ENCODE data around the gene CXCL1.

Gene CXCL1

DNA sequence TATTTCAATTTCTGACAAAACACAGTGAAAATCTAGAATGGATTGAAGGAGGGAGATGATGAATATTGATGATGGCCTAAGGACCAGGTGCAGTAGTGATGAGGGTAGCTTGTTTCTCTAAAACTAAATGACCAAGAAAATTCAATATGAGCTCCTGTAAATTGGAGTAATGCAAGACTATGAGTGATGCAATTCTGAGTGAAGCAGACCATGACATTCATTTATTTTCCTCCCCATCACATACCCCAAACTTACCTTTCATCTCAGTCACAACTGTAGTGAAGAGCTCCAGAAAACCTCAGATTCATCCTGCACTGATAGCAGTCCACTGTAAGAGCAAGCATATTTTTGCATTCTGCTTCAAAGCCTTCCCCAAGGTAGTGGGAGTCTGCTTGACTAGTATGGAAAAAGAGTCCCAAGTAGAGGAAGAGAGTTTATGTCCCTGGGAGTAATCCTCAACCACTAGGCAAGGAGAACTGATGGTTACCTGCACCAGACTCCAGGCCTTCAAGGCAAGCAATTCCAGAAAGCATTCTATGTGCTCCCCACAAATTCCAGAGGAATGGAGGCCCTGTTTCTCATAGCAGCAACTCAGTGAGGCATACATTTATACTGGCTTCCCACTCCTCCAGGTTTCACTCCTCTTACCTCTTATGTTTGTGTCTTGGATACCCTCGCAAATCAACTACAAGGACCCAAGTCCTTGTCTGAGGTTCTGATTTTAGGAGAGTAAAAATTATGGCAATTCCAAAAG lies 47.2 kb downstream of the CXCL1 start:
- Histone ChIP-seq H3K27me3 (ENCODE audit: insufficient read depth, poor library complexity, severe bottlenecking) (no peaks in the 10 kb centered on the region), H3K27ac (replicated peaks) (no peak overlapping the region), H3K4me3 (replicated peaks; ENCODE audit: insufficient read depth, low read length) (no peak overlapping the region)
- DNase-seq (ENCODE audit: low read depth in 1 of 2, low spot score in 1 of 2) = no peak
- TF ChIP-seq GABPA (IDR thresholded peaks at IDR 0.05; ENCODE audit: low read depth) = no peak

DNA sequence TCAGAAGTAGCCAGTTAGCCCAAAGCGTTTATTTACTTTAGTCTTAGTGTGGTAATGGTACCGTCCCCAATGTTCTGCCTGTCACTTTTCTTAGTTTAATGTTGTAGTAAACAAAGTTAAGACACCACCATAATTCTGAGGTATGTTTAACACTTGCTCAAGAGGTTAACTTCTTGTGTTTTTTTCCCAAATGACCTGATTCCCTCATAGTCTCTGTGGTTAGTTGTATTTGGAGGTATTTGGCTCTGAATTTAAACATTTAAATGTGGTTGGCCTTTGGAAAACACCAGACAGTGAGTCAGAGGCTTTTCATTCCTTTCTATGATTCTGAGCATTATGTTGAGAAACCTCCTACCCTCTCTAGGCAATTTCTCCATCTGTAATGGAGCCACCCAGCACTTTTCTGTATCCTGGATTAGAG lies 47.9 kb downstream of the CXCL1 start:
- no peak overlapping the region for H3K4me3 ChIP-seq (replicated peaks; ENCODE audit: insufficient read depth, low read length)
- DNase-seq (ENCODE audit: low read depth in 1 of 2, low spot score in 1 of 2) = no peak
- no peak for TF ChIP-seq SPI1 (IDR thresholded peaks at IDR 0.05; ENCODE audit: borderline replicate concordance, low read depth)
- no peak for TF ChIP-seq POLR2AphosphoS5 (IDR thresholded peaks at IDR 0.05; ENCODE audit: low read depth)
- TF ChIP-seq, protein P1, sequence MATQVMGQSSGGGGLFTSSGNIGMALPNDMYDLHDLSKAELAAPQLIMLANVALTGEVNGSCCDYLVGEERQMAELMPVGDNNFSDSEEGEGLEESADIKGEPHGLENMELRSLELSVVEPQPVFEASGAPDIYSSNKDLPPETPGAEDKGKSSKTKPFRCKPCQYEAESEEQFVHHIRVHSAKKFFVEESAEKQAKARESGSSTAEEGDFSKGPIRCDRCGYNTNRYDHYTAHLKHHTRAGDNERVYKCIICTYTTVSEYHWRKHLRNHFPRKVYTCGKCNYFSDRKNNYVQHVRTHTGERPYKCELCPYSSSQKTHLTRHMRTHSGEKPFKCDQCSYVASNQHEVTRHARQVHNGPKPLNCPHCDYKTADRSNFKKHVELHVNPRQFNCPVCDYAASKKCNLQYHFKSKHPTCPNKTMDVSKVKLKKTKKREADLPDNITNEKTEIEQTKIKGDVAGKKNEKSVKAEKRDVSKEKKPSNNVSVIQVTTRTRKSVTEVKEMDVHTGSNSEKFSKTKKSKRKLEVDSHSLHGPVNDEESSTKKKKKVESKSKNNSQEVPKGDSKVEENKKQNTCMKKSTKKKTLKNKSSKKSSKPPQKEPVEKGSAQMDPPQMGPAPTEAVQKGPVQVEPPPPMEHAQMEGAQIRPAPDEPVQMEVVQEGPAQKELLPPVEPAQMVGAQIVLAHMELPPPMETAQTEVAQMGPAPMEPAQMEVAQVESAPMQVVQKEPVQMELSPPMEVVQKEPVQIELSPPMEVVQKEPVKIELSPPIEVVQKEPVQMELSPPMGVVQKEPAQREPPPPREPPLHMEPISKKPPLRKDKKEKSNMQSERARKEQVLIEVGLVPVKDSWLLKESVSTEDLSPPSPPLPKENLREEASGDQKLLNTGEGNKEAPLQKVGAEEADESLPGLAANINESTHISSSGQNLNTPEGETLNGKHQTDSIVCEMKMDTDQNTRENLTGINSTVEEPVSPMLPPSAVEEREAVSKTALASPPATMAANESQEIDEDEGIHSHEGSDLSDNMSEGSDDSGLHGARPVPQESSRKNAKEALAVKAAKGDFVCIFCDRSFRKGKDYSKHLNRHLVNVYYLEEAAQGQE (IDR thresholded peaks at IDR 0.05; ENCODE audit: insufficient replicate concordance, low read depth) = no peak
- TF ChIP-seq, protein P2, sequence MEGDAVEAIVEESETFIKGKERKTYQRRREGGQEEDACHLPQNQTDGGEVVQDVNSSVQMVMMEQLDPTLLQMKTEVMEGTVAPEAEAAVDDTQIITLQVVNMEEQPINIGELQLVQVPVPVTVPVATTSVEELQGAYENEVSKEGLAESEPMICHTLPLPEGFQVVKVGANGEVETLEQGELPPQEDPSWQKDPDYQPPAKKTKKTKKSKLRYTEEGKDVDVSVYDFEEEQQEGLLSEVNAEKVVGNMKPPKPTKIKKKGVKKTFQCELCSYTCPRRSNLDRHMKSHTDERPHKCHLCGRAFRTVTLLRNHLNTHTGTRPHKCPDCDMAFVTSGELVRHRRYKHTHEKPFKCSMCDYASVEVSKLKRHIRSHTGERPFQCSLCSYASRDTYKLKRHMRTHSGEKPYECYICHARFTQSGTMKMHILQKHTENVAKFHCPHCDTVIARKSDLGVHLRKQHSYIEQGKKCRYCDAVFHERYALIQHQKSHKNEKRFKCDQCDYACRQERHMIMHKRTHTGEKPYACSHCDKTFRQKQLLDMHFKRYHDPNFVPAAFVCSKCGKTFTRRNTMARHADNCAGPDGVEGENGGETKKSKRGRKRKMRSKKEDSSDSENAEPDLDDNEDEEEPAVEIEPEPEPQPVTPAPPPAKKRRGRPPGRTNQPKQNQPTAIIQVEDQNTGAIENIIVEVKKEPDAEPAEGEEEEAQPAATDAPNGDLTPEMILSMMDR (IDR thresholded peaks at IDR 0.05; ENCODE audit: insufficient read depth, low read length) = no peak
- TF ChIP-seq GABPA (IDR thresholded peaks at IDR 0.05; ENCODE audit: low read depth) = no peak
- H3K27me3 ChIP-seq (ENCODE audit: insufficient read depth, poor library complexity, severe bottlenecking) = no peaks in the 10 kb centered on the region
- no peak overlapping the region for H3K27ac ChIP-seq (replicated peaks)

- H3K4me3 ChIP-seq (replicated peaks; ENCODE audit: insufficient read depth, low read length) = no peak overlapping the region
- no peak for DNase-seq (ENCODE audit: low read depth in 1 of 2, low spot score in 1 of 2)
- H3K27ac ChIP-seq (replicated peaks) = no peak overlapping the region
- TF ChIP-seq, protein P1 (IDR thresholded peaks at IDR 0.05; ENCODE audit: insufficient replicate concordance, low read depth) = no peak
- TF ChIP-seq POLR2AphosphoS5 (IDR thresholded peaks at IDR 0.05; ENCODE audit: low read depth) = no peak
- TF ChIP-seq SPI1 (IDR thresholded peaks at IDR 0.05; ENCODE audit: borderline replicate concordance, low read depth) = no peak
- TF ChIP-seq, protein P2 (IDR thresholded peaks at IDR 0.05; ENCODE audit: insufficient read depth, low read length) = no peak
- no peak for TF ChIP-seq GABPA (IDR thresholded peaks at IDR 0.05; ENCODE audit: low read depth)
- H3K27me3 ChIP-seq (ENCODE audit: insufficient read depth, poor library complexity, severe bottlenecking) = no peaks in the 10 kb centered on the region
Measured at GRCh38 chr4:73918058-73918457, 48.9 kb downstream of the CXCL1 start.

GRCh38 chr4:73919691-73920090 lies 50.5 kb downstream of the CXCL1 start:
- H3K27me3 ChIP-seq (ENCODE audit: insufficient read depth, poor library complexity, severe bottlenecking) = no peaks in the 10 kb centered on the region
- DNase-seq (ENCODE audit: low read depth in 1 of 2, low spot score in 1 of 2) = no peak
- TF ChIP-seq, protein P1 (IDR thresholded peaks at IDR 0.05; ENCODE audit: insufficient replicate concordance, low read depth) = no peak
- TF ChIP-seq, protein P2 (IDR thresholded peaks at IDR 0.05; ENCODE audit: insufficient read depth, low read length) = no peak
- TF ChIP-seq GABPA (IDR thresholded peaks at IDR 0.05; ENCODE audit: low read depth) (no peak), SPI1 (IDR thresholded peaks at IDR 0.05; ENCODE audit: borderline replicate concordance, low read depth) (no peak), POLR2AphosphoS5 (IDR thresholded peaks at IDR 0.05; ENCODE audit: low read depth) (no peak)
- no peak overlapping the region for H3K4me3 ChIP-seq (replicated peaks; ENCODE audit: insufficient read depth, low read length)
- H3K27ac ChIP-seq (replicated peaks) = no peak overlapping the region

Data from HL-60 (cell line).